HepG2 (cell line): Measurements from ENCODE around the gene RALY. TPM values are rescaled to one million over a fixed set of nuclear protein-coding genes. Genes with fewer than 3 reads are reported as not detected.
"Not testable (repeated sequence)": the region's sequence is repeated elsewhere in the genome, so short reads cannot be mapped to it uniquely, and the experiment has no call there.

Experiments
- BORCS8-MEF2B ChIP-seq: sonication (generic); formaldehyde crosslinking; IDR thresholded peaks from 2 replicates; pipeline ENCODE4 v1.8.0; 2022; ENCODE audit warnings: mild to moderate bottlenecking, missing genetic modification reagents
- CCDC6 ChIP-seq: sonication (generic); formaldehyde crosslinking; IDR thresholded peaks from 2 replicates; pipeline ENCODE4 v1.8.1; 2022; ENCODE audit warnings: mild to moderate bottlenecking, missing genetic modification reagents, moderate library complexity
- CEBPB ChIP-seq: IDR thresholded peaks from 2 replicates; pipeline ENCODE4 v1.6.1; 2011; ENCODE audit warnings: low read depth, low read length, improper control_type of control experiment, borderline replicate concordance
- GABPB1 ChIP-seq: IDR thresholded peaks from 2 replicates; pipeline ENCODE4 v1.6.1; 2016; ENCODE audit warnings: mild to moderate bottlenecking, missing genetic modification reagents, moderate library complexity, missing compliant biosample characterization
- HNRNPL ChIP-seq: fragments of 200-400 bp; formaldehyde crosslinking; IDR thresholded peaks from 2 replicates; pipeline ENCODE4 v1.6.1; 2017; ENCODE audit warnings: mild to moderate bottlenecking, low read depth, low read length
- MTA1 ChIP-seq: sonication (generic); formaldehyde crosslinking; IDR thresholded peaks from 2 replicates; pipeline ENCODE4 v1.4.0; 2020; ENCODE audit warnings: missing genetic modification reagents, mild to moderate bottlenecking, borderline replicate concordance
- MYC ChIP-seq: sonication (generic); formaldehyde crosslinking; IDR thresholded peaks from 2 replicates; pipeline ENCODE4 v1.9.0; 2021; ENCODE audit warnings: missing genetic modification reagents, borderline replicate concordance
- NFKBIZ ChIP-seq: IDR thresholded peaks from 2 replicates; pipeline ENCODE4 v1.6.1; 2018; ENCODE audit warnings: missing genetic modification reagents, missing compliant biosample characterization
- NR2C2 ChIP-seq: sonication (generic); formaldehyde crosslinking; IDR thresholded peaks from 2 replicates; pipeline ENCODE4 v1.4.0; 2020; ENCODE audit warnings: missing genetic modification reagents, mild to moderate bottlenecking, moderate library complexity, borderline replicate concordance
- SALL1 ChIP-seq: sonication (generic); formaldehyde crosslinking; IDR thresholded peaks from 2 replicates; pipeline ENCODE4 v1.8.0; 2022; ENCODE audit warnings: mild to moderate bottlenecking, missing genetic modification reagents
- SOX6 ChIP-seq, 2 experiments: fragments of 450-650 bp in 1 of 2; sonication (generic) in 1 of 2; formaldehyde crosslinking in 1 of 2; IDR thresholded peaks; 2 replicates each; pipeline versions ENCODE4 v1.4.0 to v1.6.1; 2017 to 2020; ENCODE audit warnings: antibody characterized with exemption in 1 of 2, mild to moderate bottlenecking in 1 of 2, missing genetic modification reagents in 1 of 2
- SP1 ChIP-seq, 2 experiments: fragments of 450-650 bp in 1 of 2; sonication (generic) in 1 of 2; formaldehyde crosslinking in 1 of 2; IDR thresholded peaks; 2 replicates each; pipeline versions ENCODE4 v1.4.0 to v1.6.1; 2016 to 2020; ENCODE audit warnings: missing genetic modification reagents in 1 of 2
- SP5 ChIP-seq: IDR thresholded peaks from 2 replicates; pipeline ENCODE4 v1.6.1; 2016; ENCODE audit warnings: low read depth, borderline replicate concordance
- TOPORS ChIP-seq: sonication (generic); formaldehyde crosslinking; IDR thresholded peaks from 2 replicates; pipeline ENCODE4 v1.8.0; 2023; ENCODE audit warnings: mild to moderate bottlenecking, missing genetic modification reagents
- ZFP91 ChIP-seq: sonication (generic); formaldehyde crosslinking; IDR thresholded peaks from 2 replicates; pipeline ENCODE4 v1.9.0; 2022; ENCODE audit warnings: missing genetic modification reagents, mild to moderate bottlenecking, borderline replicate concordance
- ZNF264 ChIP-seq: sonication (generic); formaldehyde crosslinking; IDR thresholded peaks from 2 replicates; pipeline ENCODE4 v1.4.0; 2020; ENCODE audit warnings: missing genetic modification reagents
- ZNF281 ChIP-seq: sonication (generic); formaldehyde crosslinking; IDR thresholded peaks from 2 replicates; pipeline ENCODE4 v1.4.0; 2020; ENCODE audit warnings: missing genetic modification reagents, borderline replicate concordance
- ZNF331 ChIP-seq: sonication (generic); formaldehyde crosslinking; IDR thresholded peaks from 2 replicates; pipeline ENCODE4 v1.4.0; 2020; ENCODE audit warnings: missing genetic modification reagents
- ZNF687 ChIP-seq: sonication (generic); formaldehyde crosslinking; IDR thresholded peaks from 2 replicates; pipeline ENCODE4 v1.5.1; 2020; ENCODE audit warnings: mild to moderate bottlenecking, missing genetic modification reagents, moderate library complexity
- ZNF746 ChIP-seq: sonication (generic); formaldehyde crosslinking; IDR thresholded peaks from 2 replicates; pipeline ENCODE4 v1.8.0; 2022; ENCODE audit warnings: mild to moderate bottlenecking, missing genetic modification reagents
- polyA plus RNA-seq, 8 experiments: library from polyadenylated mRNA; depleted of rRNA in 3 of 8; stranded (reverse) in 7 of 8; unstranded in 1 of 8; fragments of >200 nt; fragmentation: Illumina TruSeq in 4 of 8; extraction: Trizol in 4 of 8; gene quantifications; 2 replicates each; pipeline versions ENCODE4 v1.2.1 to v1.2.3, GENCODE V29; 2011 to 2016; ENCODE audit warnings: low read depth in 4 of 8, missing spikeins in 1 of 8, mixed read lengths in 1 of 8; ENCODE audit not compliant: insufficient read depth in 1 of 8
- total RNA-seq, 5 experiments: library from RNA; depleted of rRNA; stranded (reverse); fragments of >200 nt; fragmentation: Illumina TruSeq; extraction: Trizol; gene quantifications; 2 replicates each; pipeline ENCODE4 v1.2.3, GENCODE V29; 2016; ENCODE audit warnings: low read depth in 1 of 5

RALY gene
- total and polyA plus RNA-seq, 2 of the 13 experiments (the other 11 are each of a cell fraction or from before 2014, with no cell fraction given), result 178 to 186 TPM

GRCh38 chr20:34132943-34133342, 139.2 kb downstream of the RALY start (continued):
- TF ChIP-seq ZFP91 (peak; percentile 48; the same call in 1 of the 2 replicates), ZNF331 (CRISPR knock-in tag) (peak; percentile 25; the same call in 1 of the 2 replicates), SALL1 (CRISPR knock-in tag) (peak; percentile 61), CCDC6 (0 out of 2 replicates have a peak, but pooled peaks have one; percentile 18), ZNF746 (CRISPR knock-in tag) (peak; percentile 85), GABPB1 (CRISPR knock-in tag) (peak; percentile 46; the same call in 1 of the 2 replicates), ZNF264 (CRISPR knock-in tag) (0 out of 2 replicates have a peak, but pooled peaks have one; percentile 6), ZNF281 (CRISPR knock-in tag) (peak; percentile 96), MYC (CRISPR knock-in tag) (peak; percentile 20; the same call in 1 of the 2 replicates), MTA1 (CRISPR knock-in tag) (peak; percentile 47; the same call in 1 of the 2 replicates), NR2C2 (CRISPR knock-in tag) (peak; percentile 62; the same call in 1 of the 2 replicates), SP1 (CRISPR knock-in tag; IDR thresholded peaks at IDR 0.05) (peak; percentile 15; the same call in 1 of the 2 replicates), NFKBIZ (0 out of 2 replicates have a peak, but pooled peaks have one; percentile 26), HNRNPL (0 out of 2 replicates have a peak, but pooled peaks have one; percentile 40), SOX6 (CRISPR knock-in tag; IDR thresholded peaks at IDR 0.05) (peak; percentile 93), TOPORS (CRISPR knock-in tag) (peak; percentile 87), CEBPB (peak; percentile 72), ZNF687 (CRISPR knock-in tag) (peak; percentile 70), BORCS8-MEF2B (CRISPR knock-in tag) (peak; percentile 43; the same call in 1 of the 2 replicates), SP5 (CRISPR knock-in tag) (peak; percentile 10; the same call in 1 of the 2 replicates)
- not testable (repeated sequence) for TF ChIP-seq SP1, SOX6 (IDR thresholded peaks at IDR 0.05)
